Measurements from ENCODE around the gene FAF2. TPM values are rescaled to one million over a fixed set of nuclear protein-coding genes. Genes with fewer than 3 reads are reported as not detected.

Gene FAF2
- total RNA-seq, 1 experiment from 2014 or later: 44.4 TPM

DNA sequence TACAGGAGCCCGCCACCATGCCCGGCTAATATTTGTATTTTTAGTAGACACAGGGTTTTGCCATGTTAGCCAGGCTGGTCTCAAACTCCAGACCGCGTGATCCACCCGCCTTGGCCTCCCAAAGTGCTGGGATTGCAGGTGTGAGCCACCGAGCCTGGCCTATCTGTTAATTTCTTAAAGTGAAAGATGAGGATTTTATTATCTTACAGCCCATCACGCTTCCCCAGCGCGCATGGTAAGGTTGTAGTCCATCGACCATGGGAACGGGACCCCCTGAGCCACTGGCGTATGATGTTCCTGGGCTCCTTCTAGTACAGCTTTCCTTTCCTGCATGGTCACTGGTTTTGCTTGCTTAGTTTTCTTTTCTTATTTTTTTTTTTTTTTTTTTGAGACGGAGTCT, 109.7 kb downstream of the FAF2 start:
- Histone ChIP-seq H3K4ac (ENCODE audit: low read depth, low read length) (no peak overlapping the region), H3K79me1 (ENCODE audit: insufficient read depth, low read depth, low read length, poor library complexity, severe bottlenecking) (no peaks in the 10 kb centered on the region), H2BK20ac (ENCODE audit: low read depth, low read length, poor library complexity, severe bottlenecking) (no peak overlapping the region), H3K23me2 (ENCODE audit: insufficient read length, low read depth, low read length, poor library complexity, severe bottlenecking) (no peaks in the 10 kb centered on the region), H4K8ac (replicated peaks; ENCODE audit: insufficient read length, low read depth, low read length) (no peak overlapping the region), H3K9me3 (ENCODE audit: control insufficient read depth, low read depth, low read length) (no peaks in the 10 kb centered on the region), H2BK5ac (ENCODE audit: insufficient read length, low read length) (no peak overlapping the region), H3K14ac (ENCODE audit: insufficient read depth, low read length) (no peak overlapping the region), H3K23ac (ENCODE audit: insufficient read length, low read depth, low read length) (no peak overlapping the region), H3K9ac (ENCODE audit: extremely low read depth, insufficient read length, low read length) (no peak overlapping the region), H3K79me2 (ENCODE audit: insufficient read depth, low read length) (no peaks in the 10 kb centered on the region), H2AFZ (ENCODE audit: low read length) (no peak overlapping the region), H3K4me1 (ENCODE audit: insufficient read depth, low read length) (no peaks in the 10 kb centered on the region), H2AK5ac (ENCODE audit: insufficient read length, low read length) (no peak overlapping the region), H3K18ac (ENCODE audit: insufficient read length, low read depth, low read length) (no peak overlapping the region), H3K56ac (ENCODE audit: insufficient read length, low read depth, low read length) (no peak overlapping the region), H2BK120ac (ENCODE audit: low read depth, low read length, poor library complexity, severe bottlenecking) (no peak overlapping the region), H2BK12ac (ENCODE audit: insufficient read length, low read depth, low read length) (no peak overlapping the region), H3K27me3 (ENCODE audit: insufficient read depth, low read length) (no peaks in the 10 kb centered on the region), H3K27ac (ENCODE audit: insufficient read length, low read depth, low read length) (no peak overlapping the region), H4K20me1 (ENCODE audit: control insufficient read depth, insufficient read depth, insufficient read length) (no peaks in the 10 kb centered on the region), H2BK15ac (ENCODE audit: low read depth, low read length) (no peak overlapping the region), H3K4me2 (ENCODE audit: insufficient read depth, insufficient read length, low read length) (no peak overlapping the region), H4K5ac (ENCODE audit: insufficient read length, low read depth, low read length) (no peak overlapping the region), H4K91ac (ENCODE audit: insufficient read length, low read depth, low read length) (no peak overlapping the region), H3T11ph (ENCODE audit: low read length) (no peak overlapping the region)
- H3K36me3 Mint-ChIP-seq (ENCODE audit: insufficient read depth in 1 of 3, low read depth in 3 of 3): no peaks in the 10 kb centered on the region; a peak in 1 of 7 replicates
- H3K9me3 Mint-ChIP-seq: peaks cover 0 to 4% of the 10 kb centered on the region in 2 experiments; a peak in 3 of 5 replicates
- peaks cover 30 to 31% of the 10 kb centered on the region in 2 experiments for H3K4me1 Mint-ChIP-seq
- peaks cover 10% of the 10 kb centered on the region for H3K27me3 Mint-ChIP-seq (ENCODE audit: low read depth)
- no peak overlapping the region for H3K27ac Mint-ChIP-seq
- H3K4me3 Mint-ChIP-seq: no peak overlapping the region
- no CpG with 5 or more reads among the region's 13 CpGs for WGBS (ENCODE audit: extremely low coverage, insufficient read length, low lambda C conversion rate)
- TF ChIP-seq, protein P1, sequence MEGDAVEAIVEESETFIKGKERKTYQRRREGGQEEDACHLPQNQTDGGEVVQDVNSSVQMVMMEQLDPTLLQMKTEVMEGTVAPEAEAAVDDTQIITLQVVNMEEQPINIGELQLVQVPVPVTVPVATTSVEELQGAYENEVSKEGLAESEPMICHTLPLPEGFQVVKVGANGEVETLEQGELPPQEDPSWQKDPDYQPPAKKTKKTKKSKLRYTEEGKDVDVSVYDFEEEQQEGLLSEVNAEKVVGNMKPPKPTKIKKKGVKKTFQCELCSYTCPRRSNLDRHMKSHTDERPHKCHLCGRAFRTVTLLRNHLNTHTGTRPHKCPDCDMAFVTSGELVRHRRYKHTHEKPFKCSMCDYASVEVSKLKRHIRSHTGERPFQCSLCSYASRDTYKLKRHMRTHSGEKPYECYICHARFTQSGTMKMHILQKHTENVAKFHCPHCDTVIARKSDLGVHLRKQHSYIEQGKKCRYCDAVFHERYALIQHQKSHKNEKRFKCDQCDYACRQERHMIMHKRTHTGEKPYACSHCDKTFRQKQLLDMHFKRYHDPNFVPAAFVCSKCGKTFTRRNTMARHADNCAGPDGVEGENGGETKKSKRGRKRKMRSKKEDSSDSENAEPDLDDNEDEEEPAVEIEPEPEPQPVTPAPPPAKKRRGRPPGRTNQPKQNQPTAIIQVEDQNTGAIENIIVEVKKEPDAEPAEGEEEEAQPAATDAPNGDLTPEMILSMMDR (conservative IDR thresholded peaks at IDR 0.05): no peak
- DNase-seq: no peak

Other genes starting within 250 kb of the FAF2 start
- 16.2 and 17.7 TPM in 2 replicates for gene SIMC1, start 210.0 kb upstream of the FAF2 start, total RNA-seq (2021)
- 128 and 136 TPM in 2 replicates for gene KIAA1191, start 86.6 kb upstream of the FAF2 start, total RNA-seq (2021)
- 7.9 and 9.6 TPM in 2 replicates for gene ARL10, start 82.9 kb upstream of the FAF2 start, total RNA-seq (2021)
- 104 and 114 TPM in 2 replicates for gene NOP16, start 59.8 kb upstream of the FAF2 start, total RNA-seq (2021)
- 92.3 and 92.8 TPM in 2 replicates for gene HIGD2A, start 59.6 kb upstream of the FAF2 start, total RNA-seq (2021)
- gene CLTB, start 31.8 kb upstream of the FAF2 start, total RNA-seq (2021): 31.6 and 34.5 TPM in 2 replicates
- gene RNF44, start 89.0 kb downstream of the FAF2 start, total RNA-seq (2021): 172 and 175 TPM in 2 replicates
- 0.90 TPM in 2 replicates for gene CDHR2, start 101.0 kb downstream of the FAF2 start, total RNA-seq (2021)
- 10.8 and 12.1 TPM in 2 replicates for gene GPRIN1, start 161.8 kb downstream of the FAF2 start, total RNA-seq (2021)
- gene SNCB, start 182.1 kb downstream of the FAF2 start, total RNA-seq (2021): 3.5 and 4.2 TPM in 2 replicates
- gene EIF4E1B, start 182.3 kb downstream of the FAF2 start, total RNA-seq (2021): 1.3 and 1.8 TPM in 2 replicates
- gene TSPAN17, start 199.1 kb downstream of the FAF2 start, total RNA-seq (2021): 46.8 and 51.9 TPM in 2 replicates

All from H9 (cell line).